Pons (tissue), 1 donor: Measurements from ENCODE around the gene COL4A1.

Source experiments
- DNase-seq: peaks from one replicate; pipeline ENCODE4 v3.0.0-alpha.2; 2016; ENCODE audit warnings: low spot score

The COL4A1 gene

GRCh38 chr13:110293037-110293436 lies 13.9 kb downstream of the COL4A1 start:
- DNase-seq = no peak

- DNase-seq = no peak
Measured at GRCh38 chr13:110291286-110291685, 15.7 kb downstream of the COL4A1 start.

- no peak for DNase-seq
Measured at GRCh38 chr13:110290826-110291225, 16.1 kb downstream of the COL4A1 start.

GRCh38 chr13:110290153-110290552 lies 16.8 kb downstream of the COL4A1 start:
- DNase-seq = no peak

DNA sequence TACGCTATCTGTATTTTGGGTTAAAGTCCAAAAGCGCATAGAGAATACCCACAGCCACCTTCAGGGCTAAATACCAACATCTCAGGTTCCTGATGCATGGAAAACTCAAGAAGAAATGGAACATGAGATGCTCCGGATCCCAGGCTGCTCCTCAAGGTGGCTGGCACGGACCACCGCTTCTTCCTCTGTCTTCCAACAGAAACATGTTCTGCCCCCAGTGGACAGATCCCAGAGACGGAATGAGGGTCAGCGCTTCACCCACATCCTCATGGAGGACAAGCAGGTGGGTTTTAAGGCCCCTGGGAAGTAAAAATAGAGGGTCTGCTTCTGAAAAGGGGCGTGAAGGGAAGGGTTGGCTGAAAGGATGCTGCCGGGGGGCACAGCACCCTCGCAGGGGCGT lies 17.3 kb downstream of the COL4A1 start:
- no peak for DNase-seq

DNA sequence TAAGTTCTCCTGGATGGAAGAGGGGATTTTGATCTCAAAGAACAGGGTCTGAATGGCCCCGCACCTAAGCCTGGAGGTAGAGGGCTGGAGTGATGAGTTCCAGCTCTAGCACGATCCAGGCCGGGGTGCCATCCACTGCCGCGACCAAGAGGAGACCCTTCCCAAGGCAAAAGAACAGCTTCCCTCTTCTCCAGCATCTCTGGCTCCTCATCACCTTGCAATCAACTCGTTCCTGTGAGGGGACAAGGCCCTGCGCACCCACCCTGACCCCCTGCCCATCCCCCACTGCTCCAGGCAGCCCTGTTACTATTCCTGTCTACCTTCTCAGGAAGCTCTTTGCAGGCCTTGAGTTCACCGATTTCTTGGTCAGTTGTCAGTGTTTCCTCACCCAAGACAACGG lies 17.8 kb downstream of the COL4A1 start:
- DNase-seq = no peak

GRCh38 chr13:110286833-110287819 lies 19.8 kb downstream of the COL4A1 start:
- DNase-seq = no peak

DNA sequence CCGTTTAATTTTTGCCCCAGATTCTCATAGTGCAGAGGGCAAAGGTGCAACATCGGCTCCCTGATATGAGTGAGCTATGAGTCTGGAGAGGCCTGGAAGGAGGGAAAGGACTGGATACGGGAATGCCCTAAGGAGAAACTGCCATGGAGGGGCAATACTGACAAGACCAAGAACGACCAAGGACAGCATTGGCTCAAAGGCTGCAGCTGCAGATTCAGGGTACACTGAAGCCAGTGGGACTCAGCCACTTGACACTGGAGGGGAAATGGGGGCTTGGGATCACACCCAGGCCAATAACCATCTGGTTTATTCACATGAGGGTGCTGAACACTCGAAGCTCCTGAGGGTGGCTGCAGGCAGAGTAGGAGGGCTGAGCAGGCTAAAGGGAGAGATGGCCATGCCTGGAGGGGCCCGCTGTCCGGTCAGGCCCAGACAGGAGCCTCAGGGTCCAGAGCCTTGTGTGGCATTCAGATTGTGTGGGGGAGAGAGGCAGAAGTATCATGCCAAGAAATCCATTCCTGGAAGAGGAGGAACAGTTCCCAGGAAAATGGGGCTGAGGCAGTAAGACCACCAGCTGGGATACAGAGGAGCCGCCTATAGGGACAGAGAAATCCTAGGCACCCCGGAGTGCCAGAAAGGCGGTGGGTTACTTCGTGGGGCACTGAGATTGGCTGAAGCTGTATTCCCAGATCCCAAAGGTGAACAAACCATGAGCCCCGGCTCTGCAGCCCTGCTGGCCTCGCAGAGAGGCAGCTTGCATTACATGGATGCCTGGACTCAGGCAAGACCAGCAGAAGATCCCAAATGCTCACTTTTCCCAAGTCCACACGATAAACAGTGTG lies 20.7 kb downstream of the COL4A1 start:
- DNase-seq = no peak

DNA sequence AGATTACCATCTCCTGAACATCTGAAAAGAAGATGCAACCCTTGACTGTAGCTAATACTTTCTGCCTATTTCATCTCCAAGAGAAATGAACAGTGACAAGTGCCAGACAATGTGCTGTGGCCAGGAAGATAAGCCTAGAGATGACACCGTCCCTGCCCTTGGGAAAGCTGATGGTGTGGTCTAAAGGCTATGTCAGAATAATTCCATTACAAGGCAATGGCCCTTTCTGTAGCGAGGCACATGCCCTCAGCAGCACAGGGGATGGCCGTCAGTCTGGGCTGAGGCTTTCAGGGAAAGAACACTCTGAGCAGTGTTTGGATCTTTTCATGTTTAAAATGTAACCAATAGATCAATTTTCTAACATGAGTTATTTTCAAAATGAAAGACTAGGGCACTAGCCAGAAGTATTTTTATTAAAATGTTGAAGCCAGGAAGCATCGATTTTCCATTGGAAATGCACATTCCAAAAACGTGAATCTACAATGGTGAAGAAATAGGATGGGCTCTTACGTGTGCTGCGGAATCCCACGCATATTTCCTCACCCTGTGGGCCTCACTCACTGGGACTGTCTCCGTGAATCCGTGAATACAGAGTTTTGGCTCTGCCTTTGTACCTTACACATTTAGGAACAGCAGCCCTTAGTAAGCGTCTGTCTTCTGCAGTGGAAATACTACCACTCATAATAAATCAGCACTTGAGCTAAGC lies 22.0 kb downstream of the COL4A1 start:
- DNase-seq = no peak

GRCh38 chr13:110283736-110284517 lies 23.0 kb downstream of the COL4A1 start:
- DNase-seq = no peak

DNA sequence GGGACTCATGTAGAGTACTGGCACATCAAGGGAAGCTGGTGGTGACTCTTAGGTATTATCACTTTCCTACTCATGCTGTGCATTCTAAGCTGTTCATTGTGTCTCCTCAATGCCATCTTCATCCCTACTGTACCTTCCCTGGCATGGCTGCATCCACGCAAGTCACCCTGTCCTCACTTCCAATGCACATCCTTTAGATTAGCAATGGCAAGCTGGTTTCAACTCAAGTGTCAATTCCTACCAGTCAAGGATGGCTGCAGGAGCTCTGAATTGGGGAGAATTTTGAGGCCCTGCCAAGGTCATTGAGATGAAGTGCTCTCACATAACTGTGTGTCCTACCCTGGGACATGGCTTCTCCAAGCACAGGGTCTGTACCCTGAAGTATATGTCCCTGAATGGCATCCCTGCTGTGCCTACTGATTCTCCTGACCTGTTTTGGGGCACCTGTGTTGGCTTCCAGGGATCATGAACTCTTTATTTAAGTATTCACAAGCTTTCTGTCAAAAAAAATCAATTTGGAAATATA lies 24.6 kb downstream of the COL4A1 start:
- DNase-seq = no peak

DNA sequence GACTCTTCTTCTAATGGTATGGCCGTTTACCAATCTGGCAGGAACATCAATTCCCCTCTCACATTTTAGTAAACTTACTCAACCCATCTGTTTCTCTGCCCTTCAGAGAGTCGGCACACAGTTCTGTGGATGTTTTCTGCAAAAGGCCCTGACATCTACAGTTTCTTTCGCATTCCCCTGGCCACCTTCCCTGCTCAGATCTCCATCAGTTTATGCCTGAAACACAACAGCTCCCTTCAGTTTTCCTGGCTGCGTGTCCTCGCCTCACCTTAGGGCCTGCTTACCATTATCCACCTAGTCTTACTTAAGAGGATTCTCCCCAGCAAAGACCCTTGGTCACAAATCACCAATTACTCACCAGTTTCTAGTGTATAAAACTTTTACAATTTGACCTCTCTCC lies 25.2 kb downstream of the COL4A1 start:
- DNase-seq = no peak

DNA sequence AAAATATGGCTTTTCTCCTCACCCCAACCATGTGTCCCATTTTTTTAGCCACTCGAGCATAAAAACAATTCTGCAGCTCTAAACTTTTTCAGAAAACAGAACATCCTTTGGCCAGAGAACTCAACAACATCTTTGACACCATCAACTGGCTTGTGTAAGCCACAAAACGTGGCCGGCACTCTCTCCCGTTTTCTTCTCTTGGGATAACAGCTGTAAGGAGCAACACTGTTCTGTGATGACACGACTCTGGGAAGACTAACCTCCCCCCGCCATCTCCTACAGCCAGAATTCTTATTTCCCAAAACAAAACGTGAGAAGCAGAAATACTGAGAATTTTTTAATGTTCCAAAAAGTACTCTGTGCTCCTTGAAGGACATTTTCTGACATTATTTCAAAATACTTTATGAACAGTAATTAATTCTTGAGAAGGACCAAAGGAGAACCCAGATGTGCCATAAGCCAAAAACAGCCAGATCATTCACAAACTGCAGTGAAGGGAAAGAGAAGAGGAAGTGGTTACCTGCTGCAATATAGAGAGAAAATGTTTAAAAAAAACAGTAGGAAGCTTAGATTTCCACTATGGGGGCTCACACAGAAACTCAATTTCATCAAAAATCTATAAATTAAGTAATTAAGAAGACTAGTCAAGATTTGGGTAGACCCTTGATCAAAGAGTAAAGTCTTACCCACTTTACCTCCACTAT lies 25.8 kb downstream of the COL4A1 start:
- no peak for DNase-seq

DNA sequence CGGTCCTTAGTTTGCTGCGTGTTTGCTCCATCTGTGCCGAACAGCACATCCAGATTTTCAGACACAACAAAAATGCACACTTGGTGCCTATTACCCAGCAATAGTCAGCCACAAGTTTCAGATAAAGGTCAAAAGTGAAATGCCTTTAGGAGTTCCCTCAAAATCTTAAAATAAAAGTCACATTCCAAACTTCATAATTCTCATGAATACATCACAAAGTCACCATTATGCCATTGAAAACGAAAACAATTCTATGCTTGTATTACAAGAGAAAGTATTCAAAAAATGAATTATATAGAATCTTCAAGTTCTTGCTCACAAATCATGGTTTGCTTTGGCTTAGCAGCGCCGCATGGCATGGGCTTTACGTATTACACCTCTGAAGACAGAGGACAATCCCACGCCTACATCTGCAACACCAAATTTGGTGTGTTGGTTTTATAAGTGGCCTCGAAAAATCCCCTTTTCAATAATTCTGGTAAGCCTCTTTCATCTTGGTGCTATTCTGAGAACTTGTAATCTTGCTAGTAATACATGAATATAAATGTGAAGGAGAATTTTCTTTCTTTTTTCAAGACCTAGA lies 26.6 kb downstream of the COL4A1 start:
- DNase-seq = no peak

DNA sequence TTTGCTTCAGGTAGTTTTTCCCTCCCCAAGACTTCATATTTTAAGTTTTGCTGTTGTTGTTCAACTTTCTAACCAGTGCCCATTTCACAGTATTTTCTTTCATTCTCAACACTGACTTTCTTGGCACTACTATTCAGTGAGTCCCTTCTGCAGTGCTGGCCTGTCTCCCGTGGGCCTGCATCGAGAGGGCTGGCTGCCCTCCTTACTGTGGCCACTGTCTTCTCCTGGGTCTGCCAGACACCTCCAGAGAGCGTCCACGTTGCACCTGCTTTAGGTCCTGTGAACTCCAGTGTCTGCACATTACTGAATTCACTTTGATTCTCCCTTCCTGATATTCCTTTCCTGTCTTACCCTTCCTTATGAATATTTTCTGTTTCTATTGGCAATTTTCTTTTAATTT lies 27.3 kb downstream of the COL4A1 start:
- no peak for DNase-seq

GRCh38 chr13:110278859-110279258 lies 28.1 kb downstream of the COL4A1 start:
- no peak for DNase-seq

- DNase-seq = no peak
Measured at GRCh38 chr13:110277357-110277975, 29.5 kb downstream of the COL4A1 start.

- DNase-seq = no peak
Measured at GRCh38 chr13:110276553-110276950, 30.4 kb downstream of the COL4A1 start.

GRCh38 chr13:110275931-110276552 lies 30.9 kb downstream of the COL4A1 start:
- no peak for DNase-seq
